A673 (cell line): ENCODE data around the gene ZNF362.
"Not testable (repeated sequence)": the region's sequence is repeated elsewhere in the genome, so short reads cannot be mapped to it uniquely, and the experiment has no call there.

Experiments
- EZH2 ChIP-seq: fragments of 200-600 bp; sonication (generic); IDR thresholded peaks from 2 replicates; pipeline ENCODE4 v1.6.1; 2017; ENCODE audit warnings: borderline replicate concordance, low read depth, mild to moderate bottlenecking, mixed read lengths, antibody characterized with exemption, low read length; ENCODE audit not compliant: poor library complexity, severe bottlenecking
- TF ChIP-seq, protein P1 (sequence below): fragments of 300-800, 200-600 bp; sonication (generic); conservative IDR thresholded peaks from 2 replicates; pipeline ENCODE4 v1.5.1; 2017; ENCODE audit warnings: low read depth, mild to moderate bottlenecking, antibody characterized with exemption, low read length, moderate library complexity, mixed read lengths

DNA sequence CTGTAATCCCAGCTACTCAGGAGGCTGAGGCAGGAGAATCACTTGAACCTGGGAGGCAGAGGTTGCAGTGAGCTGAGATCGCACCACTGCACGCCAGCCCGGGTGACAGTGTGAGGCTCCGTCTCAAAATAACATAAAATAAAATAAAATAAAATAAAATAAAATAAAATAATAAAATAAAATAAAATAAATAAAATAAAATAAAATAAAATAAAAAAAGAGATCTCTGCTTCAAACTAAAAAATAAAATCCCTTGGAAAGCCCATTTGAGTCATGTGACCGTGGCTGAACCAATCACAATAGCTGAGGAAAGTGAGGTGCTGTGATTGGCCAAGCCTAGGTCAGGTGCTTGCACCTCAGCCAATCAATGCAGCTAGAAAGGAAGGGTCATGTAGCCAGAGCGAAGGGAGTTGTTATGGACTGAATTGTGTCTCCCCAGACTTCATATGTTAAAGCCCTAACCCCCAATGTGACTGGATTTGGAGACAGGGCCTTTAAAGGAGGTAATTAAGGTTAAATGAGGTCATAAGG is 18.0 kb upstream of the ZNF362 start:
- TF ChIP-seq, protein P1, sequence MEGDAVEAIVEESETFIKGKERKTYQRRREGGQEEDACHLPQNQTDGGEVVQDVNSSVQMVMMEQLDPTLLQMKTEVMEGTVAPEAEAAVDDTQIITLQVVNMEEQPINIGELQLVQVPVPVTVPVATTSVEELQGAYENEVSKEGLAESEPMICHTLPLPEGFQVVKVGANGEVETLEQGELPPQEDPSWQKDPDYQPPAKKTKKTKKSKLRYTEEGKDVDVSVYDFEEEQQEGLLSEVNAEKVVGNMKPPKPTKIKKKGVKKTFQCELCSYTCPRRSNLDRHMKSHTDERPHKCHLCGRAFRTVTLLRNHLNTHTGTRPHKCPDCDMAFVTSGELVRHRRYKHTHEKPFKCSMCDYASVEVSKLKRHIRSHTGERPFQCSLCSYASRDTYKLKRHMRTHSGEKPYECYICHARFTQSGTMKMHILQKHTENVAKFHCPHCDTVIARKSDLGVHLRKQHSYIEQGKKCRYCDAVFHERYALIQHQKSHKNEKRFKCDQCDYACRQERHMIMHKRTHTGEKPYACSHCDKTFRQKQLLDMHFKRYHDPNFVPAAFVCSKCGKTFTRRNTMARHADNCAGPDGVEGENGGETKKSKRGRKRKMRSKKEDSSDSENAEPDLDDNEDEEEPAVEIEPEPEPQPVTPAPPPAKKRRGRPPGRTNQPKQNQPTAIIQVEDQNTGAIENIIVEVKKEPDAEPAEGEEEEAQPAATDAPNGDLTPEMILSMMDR: not testable (repeated sequence)
- TF ChIP-seq EZH2: not testable (repeated sequence)
